Keratinocyte (primary cell): ENCODE measurements around the gene AADACL2. TPM values are rescaled to one million over a fixed set of nuclear protein-coding genes. Genes with fewer than 3 reads are reported as not detected.
A peak's percentile ranks its signal among the peaks of the same experiment; 100 is the strongest.

Experiments
- DNase-seq: peaks from one replicate; pipeline ENCODE4 v3.0.0-alpha.2; 2011; ENCODE audit warnings: low read depth, missing footprints, low spot score
- FAIRE-seq: peaks from 2 replicates; lab custom pipeline; 2011; peaks lifted over from hg19 to GRCh38; lab: Jason Lieb, UNC
- H2AFZ ChIP-seq: 2 replicates; pipeline ENCODE4 v1.6.0; 2012; ENCODE audit warnings: low read length, control low read depth, inconsistent platforms; ENCODE audit not compliant: control insufficient read depth
- H3K27ac ChIP-seq: 2 replicates; pipeline ENCODE4 v1.5.1; 2011; ENCODE audit warnings: low read length; ENCODE audit not compliant: control insufficient read depth, insufficient read depth
- H3K27me3 ChIP-seq: 3 replicates; pipeline ENCODE4 v1.6.0; 2011; ENCODE audit warnings: low read length; ENCODE audit not compliant: control insufficient read depth, insufficient read depth; ENCODE audit errors: extremely low read depth
- H3K36me3 ChIP-seq, 2 experiments: 2 replicates in 1 of 2; 3 replicates in 1 of 2; pipeline ENCODE4 v1.5.1; 2011; ENCODE audit warnings: low read length in 2 of 2, mild to moderate bottlenecking in 1 of 2; ENCODE audit not compliant: control insufficient read depth in 2 of 2, insufficient read depth in 2 of 2; ENCODE audit errors: extremely low read depth in 1 of 2
- H3K4me1 ChIP-seq: 3 replicates; pipeline ENCODE4 v1.5.1; 2011; ENCODE audit warnings: low read length; ENCODE audit not compliant: control insufficient read depth, insufficient read depth; ENCODE audit errors: extremely low read depth
- H3K4me2 ChIP-seq: 3 replicates; pipeline ENCODE4 v1.6.0; 2011; ENCODE audit warnings: low read depth, low read length; ENCODE audit not compliant: control insufficient read depth, insufficient read depth; ENCODE audit errors: extremely low read depth
- H3K4me3 ChIP-seq, 3 experiments: fragments of 200-600 bp in 1 of 3; sonication (generic) in 1 of 3; 2 replicates in 2 of 3; 3 replicates in 1 of 3; pipeline ENCODE4 v1.5.1; 2011 to 2016; ENCODE audit warnings: low read length in 3 of 3, mild to moderate bottlenecking in 3 of 3, control low read depth in 2 of 3, inconsistent platforms in 1 of 3, low read depth in 1 of 3, mixed read lengths in 1 of 3, mixed run types in 1 of 3, moderate library complexity in 1 of 3; ENCODE audit not compliant: control insufficient read depth in 2 of 3, insufficient read depth in 2 of 3; ENCODE audit errors: extremely low read depth in 1 of 3
- H3K79me2 ChIP-seq: 2 replicates; pipeline ENCODE4 v1.6.0; 2012; ENCODE audit warnings: low read length; ENCODE audit not compliant: control insufficient read depth, insufficient read depth
- H3K9ac ChIP-seq: 3 replicates; pipeline ENCODE4 v1.6.0; 2011; ENCODE audit warnings: low read length; ENCODE audit not compliant: control insufficient read depth, insufficient read depth; ENCODE audit errors: extremely low read depth
- H3K9me1 ChIP-seq: 3 replicates; pipeline ENCODE4 v1.6.0; 2011; ENCODE audit warnings: low read length; ENCODE audit not compliant: control insufficient read depth, insufficient read depth; ENCODE audit errors: extremely low read depth
- H3K9me3 ChIP-seq: 2 replicates; pipeline ENCODE4 v1.5.1; 2012; ENCODE audit warnings: low read depth, low read length; ENCODE audit not compliant: control insufficient read depth
- H4K20me1 ChIP-seq: 3 replicates; pipeline ENCODE4 v1.6.0; 2011; ENCODE audit warnings: low read length; ENCODE audit not compliant: control insufficient read depth, insufficient read depth; ENCODE audit errors: extremely low read depth
- CTCF ChIP-seq, 3 experiments: IDR thresholded peaks in 1 of 3; conservative IDR thresholded peaks in 1 of 3; optimal IDR thresholded peaks in 1 of 3; 2 replicates in 2 of 3; 3 replicates in 1 of 3; pipeline versions ENCODE3 to v1.5.1; 2011; ENCODE audit warnings: low read length in 3 of 3, mild to moderate bottlenecking in 3 of 3, moderate library complexity in 2 of 3, control low read depth in 1 of 3, inconsistent platforms in 1 of 3; ENCODE audit not compliant: insufficient read depth in 2 of 3; ENCODE audit errors: extremely low read depth in 1 of 3
- EZH2 ChIP-seq: IDR thresholded peaks from one replicate; pipeline ENCODE4 v1.6.1; 2012; ENCODE audit warnings: inconsistent platforms, mild to moderate bottlenecking, low read length, moderate library complexity
- dilution Hi-C: fragments of 300-500 bp; cut with MboI; formaldehyde crosslinking; loops from one replicate; pipeline ENCODE4 v1.7.0; 2020; ENCODE audit warnings: low sequenced_read_pairs; ENCODE audit not compliant: extremely low pct_ligation_motif_present
- polyA plus RNA-seq, 5 experiments: library from polyadenylated mRNA; depleted of rRNA in 3 of 5; stranded (reverse) in 3 of 5; stranded (forward) in 1 of 5; unstranded in 1 of 5; fragments of >200 nt; gene quantifications; 1 replicate in 1 of 5; 2 replicates in 3 of 5; 3 replicates in 1 of 5; pipeline versions ENCODE4 v1.2.1 to v1.2.3, GENCODE V29; 2011 to 2012; ENCODE audit warnings: missing spikeins in 2 of 5, low read depth in 1 of 5, low replicate concordance in 1 of 5

Gene AADACL2
- polyA plus RNA-seq, 1 donor (not counting 4 experiments of a cell fraction or from before 2014, with no cell fraction given), result 0.38 TPM

- no peak for DNase-seq
- no peak overlapping the region for H3K9ac ChIP-seq
These were observed 34.7 kb downstream of the AADACL2 start for GRCh38 chr3:151768393-151768930.

GRCh38 chr3:151769175-151769574, 35.4 kb downstream of the AADACL2 start:
- dilution Hi-C loops, result no loop called here
- Histone ChIP-seq H3K79me2 (no peaks in the 10 kb centered on the region), H3K9me3 (no peaks in the 10 kb centered on the region), H4K20me1 (no peaks in the 10 kb centered on the region), H3K4me1 (peaks cover 13% of the 10 kb centered on the region), H3K4me3 (no peak overlapping the region), H2AFZ (no peak overlapping the region), H3K9ac (no peak overlapping the region), H3K9me1 (no peaks in the 10 kb centered on the region), H3K4me2 (no peak overlapping the region), H3K36me3 (no peaks in the 10 kb centered on the region), H3K27me3 (no peaks in the 10 kb centered on the region), H3K27ac (peak overlapping the region; percentile 18)
- FAIRE-seq, result no peak
- TF ChIP-seq EZH2 (no peak), CTCF (optimal IDR thresholded peaks at IDR 0.05 in 1 of 3, IDR thresholded peaks at IDR 0.05 in 1 of 3, conservative IDR thresholded peaks at IDR 0.05 in 1 of 3; ENCODE audit: extremely low read depth in 1 of 3, insufficient read depth in 2 of 3, low read length in 3 of 3) (no peak)
- DNase-seq, result no peak

More at GRCh38 chr3:151768393-151768930, 34.7 kb downstream of the AADACL2 start:
- Histone ChIP-seq H2AFZ (no peak overlapping the region), H3K79me2 (no peaks in the 10 kb centered on the region), H3K4me2 (no peak overlapping the region), H3K36me3 (no peaks in the 10 kb centered on the region), H3K27me3 (no peaks in the 10 kb centered on the region), H3K4me1 (peaks cover 13% of the 10 kb centered on the region), H3K9me3 (no peaks in the 10 kb centered on the region), H3K4me3 (no peak overlapping the region), H4K20me1 (no peaks in the 10 kb centered on the region), H3K27ac (no peak overlapping the region), H3K9me1 (no peaks in the 10 kb centered on the region)
- no peak for FAIRE-seq
- dilution Hi-C loops, result no loop called here
- TF ChIP-seq EZH2 (no peak), CTCF (optimal IDR thresholded peaks at IDR 0.05 in 1 of 3, IDR thresholded peaks at IDR 0.05 in 1 of 3, conservative IDR thresholded peaks at IDR 0.05 in 1 of 3; ENCODE audit: extremely low read depth in 1 of 3, insufficient read depth in 2 of 3, low read length in 3 of 3) (no peak)
